HL-60 (cell line): ENCODE measurements around the gene TACC2.

ENCODE experiments used
- DNase-seq, 2 experiments: peaks; one replicate each; pipeline ENCODE4 v3.0.0-alpha.2; 2010 to 2020; ENCODE audit warnings: low read depth in 1 of 2, low spot score in 1 of 2
- H3K27ac ChIP-seq: fragments of 250-450 bp; sonication (Bioruptor Pico); replicated peaks from 2 replicates; pipeline ENCODE4 v1.5.1; 2020; ENCODE audit warnings: mild to moderate bottlenecking, moderate library complexity
- H3K27me3 ChIP-seq: fragments of 250-450 bp; sonication (Bioruptor Pico); 2 replicates; pipeline ENCODE4 v1.5.1; 2021; ENCODE audit warnings: mild to moderate bottlenecking, moderate library complexity; ENCODE audit not compliant: insufficient read depth, poor library complexity, severe bottlenecking
- H3K4me3 ChIP-seq: replicated peaks from 2 replicates; pipeline ENCODE4 v1.5.1; 2011; ENCODE audit warnings: mild to moderate bottlenecking, control low read depth, low read length; ENCODE audit not compliant: insufficient read depth
- GABPA ChIP-seq: IDR thresholded peaks from 2 replicates; pipeline ENCODE4 v1.6.1; 2012; ENCODE audit warnings: low read depth
- POLR2AphosphoS5 ChIP-seq: IDR thresholded peaks from 2 replicates; pipeline ENCODE4 v1.6.1; 2012; ENCODE audit warnings: low read depth
- SPI1 ChIP-seq: IDR thresholded peaks from 2 replicates; pipeline ENCODE4 v1.6.1; 2012; ENCODE audit warnings: low read depth, mild to moderate bottlenecking, borderline replicate concordance
- TF ChIP-seq, protein P1 (sequence below): IDR thresholded peaks from one replicate; pipeline ENCODE4 v1.5.1; 2011; ENCODE audit warnings: low read length, control low read depth, inconsistent platforms; ENCODE audit not compliant: insufficient read depth
- TF ChIP-seq, protein P2 (sequence below): IDR thresholded peaks from 2 replicates; pipeline ENCODE4 v1.6.1; 2012; ENCODE audit warnings: low read depth; ENCODE audit not compliant: insufficient replicate concordance

TACC2 gene

DNA sequence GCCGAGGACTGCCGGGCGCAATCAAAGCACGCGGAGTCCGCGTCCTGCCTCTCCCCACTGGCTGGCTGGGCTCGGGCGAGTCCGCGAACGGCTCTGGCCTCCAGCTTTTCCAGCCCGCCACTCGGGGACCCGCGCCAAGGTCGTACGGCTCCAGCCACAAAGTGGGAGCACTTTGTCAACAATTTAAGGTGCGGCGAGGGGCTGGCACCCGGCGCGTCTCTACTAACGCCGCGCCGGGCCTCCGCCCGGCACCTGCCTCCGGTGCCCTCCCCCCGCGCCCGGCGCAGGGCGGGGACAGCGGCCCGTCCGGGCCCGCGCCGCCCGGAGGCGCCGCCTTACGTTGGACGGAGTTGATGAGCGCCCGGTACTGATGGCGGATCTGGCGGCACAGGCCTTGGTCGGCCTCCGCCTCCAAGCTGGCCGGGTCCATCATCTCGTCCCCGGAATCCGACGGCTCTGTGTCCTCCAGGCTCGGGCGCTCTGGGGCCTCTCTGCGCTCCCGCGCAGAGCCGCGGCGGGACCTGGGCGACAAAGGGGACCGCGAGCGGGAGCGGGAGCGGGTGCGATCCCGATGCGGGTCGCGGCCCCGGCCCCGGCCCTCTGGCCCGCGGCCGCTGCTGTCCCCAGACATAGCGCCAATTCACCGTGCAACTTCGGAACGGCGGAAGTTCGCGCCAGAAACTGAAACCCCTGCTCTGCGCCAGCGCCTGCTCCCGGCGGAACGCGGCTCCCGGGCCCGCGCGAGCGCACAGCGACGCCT, 14.2 kb upstream of the TACC2 start, which contains the start of gene NSMCE4A:
TSS of gene NSMCE4A (minus strand) at position 683 of the 760 bp plus-strand sequence. CDS start at position 631, 52 bp downstream.
- H3K27ac ChIP-seq: peak within 1 kb of the TSS; percentile 78
- TF ChIP-seq POLR2AphosphoS5 (peak; percentile 72; the same call in 1 of the 2 replicates), SPI1 (no peak), GABPA (peak; percentile 53)
- TF ChIP-seq, protein P1, sequence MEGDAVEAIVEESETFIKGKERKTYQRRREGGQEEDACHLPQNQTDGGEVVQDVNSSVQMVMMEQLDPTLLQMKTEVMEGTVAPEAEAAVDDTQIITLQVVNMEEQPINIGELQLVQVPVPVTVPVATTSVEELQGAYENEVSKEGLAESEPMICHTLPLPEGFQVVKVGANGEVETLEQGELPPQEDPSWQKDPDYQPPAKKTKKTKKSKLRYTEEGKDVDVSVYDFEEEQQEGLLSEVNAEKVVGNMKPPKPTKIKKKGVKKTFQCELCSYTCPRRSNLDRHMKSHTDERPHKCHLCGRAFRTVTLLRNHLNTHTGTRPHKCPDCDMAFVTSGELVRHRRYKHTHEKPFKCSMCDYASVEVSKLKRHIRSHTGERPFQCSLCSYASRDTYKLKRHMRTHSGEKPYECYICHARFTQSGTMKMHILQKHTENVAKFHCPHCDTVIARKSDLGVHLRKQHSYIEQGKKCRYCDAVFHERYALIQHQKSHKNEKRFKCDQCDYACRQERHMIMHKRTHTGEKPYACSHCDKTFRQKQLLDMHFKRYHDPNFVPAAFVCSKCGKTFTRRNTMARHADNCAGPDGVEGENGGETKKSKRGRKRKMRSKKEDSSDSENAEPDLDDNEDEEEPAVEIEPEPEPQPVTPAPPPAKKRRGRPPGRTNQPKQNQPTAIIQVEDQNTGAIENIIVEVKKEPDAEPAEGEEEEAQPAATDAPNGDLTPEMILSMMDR: peak; percentile 61
- TF ChIP-seq, protein P2, sequence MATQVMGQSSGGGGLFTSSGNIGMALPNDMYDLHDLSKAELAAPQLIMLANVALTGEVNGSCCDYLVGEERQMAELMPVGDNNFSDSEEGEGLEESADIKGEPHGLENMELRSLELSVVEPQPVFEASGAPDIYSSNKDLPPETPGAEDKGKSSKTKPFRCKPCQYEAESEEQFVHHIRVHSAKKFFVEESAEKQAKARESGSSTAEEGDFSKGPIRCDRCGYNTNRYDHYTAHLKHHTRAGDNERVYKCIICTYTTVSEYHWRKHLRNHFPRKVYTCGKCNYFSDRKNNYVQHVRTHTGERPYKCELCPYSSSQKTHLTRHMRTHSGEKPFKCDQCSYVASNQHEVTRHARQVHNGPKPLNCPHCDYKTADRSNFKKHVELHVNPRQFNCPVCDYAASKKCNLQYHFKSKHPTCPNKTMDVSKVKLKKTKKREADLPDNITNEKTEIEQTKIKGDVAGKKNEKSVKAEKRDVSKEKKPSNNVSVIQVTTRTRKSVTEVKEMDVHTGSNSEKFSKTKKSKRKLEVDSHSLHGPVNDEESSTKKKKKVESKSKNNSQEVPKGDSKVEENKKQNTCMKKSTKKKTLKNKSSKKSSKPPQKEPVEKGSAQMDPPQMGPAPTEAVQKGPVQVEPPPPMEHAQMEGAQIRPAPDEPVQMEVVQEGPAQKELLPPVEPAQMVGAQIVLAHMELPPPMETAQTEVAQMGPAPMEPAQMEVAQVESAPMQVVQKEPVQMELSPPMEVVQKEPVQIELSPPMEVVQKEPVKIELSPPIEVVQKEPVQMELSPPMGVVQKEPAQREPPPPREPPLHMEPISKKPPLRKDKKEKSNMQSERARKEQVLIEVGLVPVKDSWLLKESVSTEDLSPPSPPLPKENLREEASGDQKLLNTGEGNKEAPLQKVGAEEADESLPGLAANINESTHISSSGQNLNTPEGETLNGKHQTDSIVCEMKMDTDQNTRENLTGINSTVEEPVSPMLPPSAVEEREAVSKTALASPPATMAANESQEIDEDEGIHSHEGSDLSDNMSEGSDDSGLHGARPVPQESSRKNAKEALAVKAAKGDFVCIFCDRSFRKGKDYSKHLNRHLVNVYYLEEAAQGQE: peak; percentile 30
- H3K4me3 ChIP-seq: peak within 1 kb of the TSS; percentile 83
- peak; percentile 61 to 77 for DNase-seq
- H3K27me3 ChIP-seq: no peaks in the 10 kb centered on the region

DNA sequence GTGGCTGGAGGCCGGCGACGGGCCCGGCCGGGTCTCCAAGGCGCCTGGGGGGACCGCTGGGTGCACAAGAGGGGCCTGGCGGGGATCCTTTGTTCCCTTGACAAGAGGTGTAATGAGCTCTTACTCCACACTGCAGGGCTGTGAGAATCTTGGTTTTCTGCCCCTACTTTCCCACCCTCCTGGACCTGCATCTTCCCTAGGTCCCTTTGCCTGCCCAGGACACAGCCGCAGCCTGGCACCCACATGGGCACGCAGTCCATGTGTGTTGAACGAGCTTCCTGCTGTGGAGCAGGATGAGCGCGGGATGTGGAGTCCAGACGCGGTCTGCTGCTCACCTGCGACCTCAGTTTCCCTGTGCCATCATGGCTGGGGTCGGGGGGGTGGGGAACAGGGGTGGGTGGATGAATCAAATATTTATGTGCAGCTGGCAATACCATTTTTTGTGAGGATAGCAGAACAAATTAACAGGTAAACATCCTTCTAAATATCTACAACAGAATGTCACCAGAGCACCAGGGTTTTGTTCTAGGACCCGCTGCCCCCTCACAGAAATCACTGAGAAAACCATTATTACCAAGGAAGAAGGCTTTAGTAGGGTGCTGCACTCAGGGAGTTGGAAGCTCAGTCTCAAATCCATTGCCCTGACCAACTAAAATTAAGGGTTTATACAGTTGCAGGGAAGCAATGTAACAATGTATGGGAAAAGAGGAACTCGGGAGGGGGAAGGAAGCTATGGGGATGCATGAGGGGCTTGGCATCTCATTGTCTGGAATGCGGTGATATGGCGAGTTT, 13.5 kb upstream of the TACC2 start:
- Histone ChIP-seq H3K27ac (peak overlapping the region; percentile 78), H3K4me3 (peak overlapping the region; percentile 83), H3K27me3 (no peaks in the 10 kb centered on the region)
- DNase-seq: no peak
- TF ChIP-seq, protein P1: no peak
- TF ChIP-seq, protein P2: no peak
- TF ChIP-seq POLR2AphosphoS5 (no peak), SPI1 (peak; percentile 25; the same call in 1 of the 2 replicates)

DNA sequence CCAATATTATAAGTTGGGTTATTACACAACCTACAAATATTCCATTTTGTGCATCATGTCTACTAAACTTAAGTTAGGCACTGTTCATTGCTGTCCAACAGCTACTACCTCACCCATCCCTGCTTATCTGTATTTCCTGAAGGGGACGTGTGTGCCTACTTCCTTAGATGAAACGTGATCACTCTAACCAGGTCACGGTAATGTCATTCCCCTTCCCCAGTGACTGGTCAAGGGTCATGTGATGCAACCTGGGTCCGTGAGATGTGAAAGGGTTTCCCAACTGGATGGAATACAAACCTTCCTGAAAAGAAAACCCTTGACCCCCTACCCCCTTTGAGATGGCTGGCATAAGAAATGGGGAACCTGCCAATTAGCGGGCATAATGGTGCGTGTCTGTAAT, 12.4 kb upstream of the TACC2 start:
- Histone ChIP-seq H3K27ac (no peak overlapping the region), H3K27me3 (no peaks in the 10 kb centered on the region), H3K4me3 (no peak overlapping the region)
- DNase-seq: no peak
- TF ChIP-seq, protein P1: no peak
- no peak for TF ChIP-seq SPI1
- TF ChIP-seq, protein P2: no peak
- no peak for TF ChIP-seq GABPA
- no peak for TF ChIP-seq POLR2AphosphoS5
